Ishikawa (cell line): ENCODE results near the gene MAPK9.

Experiments
- CREB1 ChIP-seq: IDR thresholded peaks from 2 replicates; pipeline ENCODE4 v1.6.1; 2012; ENCODE audit warnings: low read depth
- EP300 ChIP-seq: IDR thresholded peaks from 2 replicates; pipeline ENCODE4 v1.6.1; 2012; ENCODE audit warnings: borderline replicate concordance
- MAX ChIP-seq: IDR thresholded peaks from 2 replicates; pipeline ENCODE4 v1.6.1; 2012
- RAD21 ChIP-seq: IDR thresholded peaks from 2 replicates; pipeline ENCODE4 v1.6.1; 2012; ENCODE audit warnings: low read depth
- REST ChIP-seq: IDR thresholded peaks from 2 replicates; pipeline ENCODE4 v1.6.1; 2012; ENCODE audit warnings: low read depth, mild to moderate bottlenecking
- TCF12 ChIP-seq: IDR thresholded peaks from 2 replicates; pipeline ENCODE4 v1.6.1; 2012; ENCODE audit warnings: low read depth
- YY1 ChIP-seq: IDR thresholded peaks from 2 replicates; pipeline ENCODE4 v1.6.1; 2012; ENCODE audit warnings: low read depth

- TF ChIP-seq MAX = peak; percentile 33; the same call in 1 of the 2 replicates
- TF ChIP-seq REST = no peak; the same call in 1 of the 2 replicates
- no peak for TF ChIP-seq YY1
- TF ChIP-seq EP300 = no peak; the same call in 1 of the 2 replicates
- TF ChIP-seq RAD21 = no peak
- no peak for TF ChIP-seq CREB1
- no peak for TF ChIP-seq TCF12
These were observed at the start of gene MAPK9 for GRCh38 chr5:180291943-180292831.
